Activated gamma-delta T cell (primary cell): ENCODE measurements around the gene MCM3AP.
"Not testable (repeated sequence)": the region's sequence is repeated elsewhere in the genome, so short reads cannot be mapped to it uniquely, and the experiment has no call there.

Source experiments
- DNase-seq: peaks from one replicate; lab custom pipeline; 2025; lab: John Stamatoyannopoulos, UW

MCM3AP gene

DNA sequence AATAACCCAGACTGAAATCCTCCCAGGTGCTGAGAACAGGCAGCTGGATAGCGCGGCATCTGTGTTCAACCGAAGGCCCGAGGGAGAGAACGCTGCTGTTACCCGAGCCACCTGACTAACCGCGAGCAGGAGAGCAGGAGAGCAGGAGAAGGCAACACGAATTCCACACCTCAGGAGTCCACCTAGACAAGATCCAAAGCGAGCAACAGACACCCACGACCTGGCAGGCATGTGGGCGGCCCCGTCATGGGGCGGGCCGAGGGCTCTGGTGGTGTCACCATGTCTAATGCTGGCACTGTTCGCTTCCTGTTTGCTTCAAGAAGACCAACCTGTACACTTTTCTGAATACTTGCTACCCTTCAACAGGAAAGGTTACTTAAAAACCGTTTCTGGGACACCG lies 80.2 kb downstream of the MCM3AP start:
- no peak for DNase-seq

DNA sequence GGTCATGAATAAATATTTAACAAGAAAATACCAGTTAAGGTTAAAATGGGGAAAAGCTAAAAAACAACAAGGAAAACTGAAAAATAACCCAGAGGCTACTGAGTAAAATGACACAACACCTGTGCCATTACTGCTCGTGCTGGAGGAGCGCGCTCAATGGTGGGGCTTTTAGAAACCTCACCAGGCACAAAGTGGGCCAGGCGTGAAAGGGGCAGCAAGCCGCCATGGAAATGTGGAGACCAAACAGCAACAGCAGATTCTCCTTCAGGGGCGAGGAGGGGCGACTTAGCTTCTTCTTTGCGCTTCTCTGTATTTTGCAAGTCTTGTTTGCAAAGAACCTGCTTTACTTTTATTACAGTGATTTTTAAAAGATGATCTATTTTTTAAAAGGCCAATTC lies 82.2 kb downstream of the MCM3AP start:
- no peak for DNase-seq

DNA sequence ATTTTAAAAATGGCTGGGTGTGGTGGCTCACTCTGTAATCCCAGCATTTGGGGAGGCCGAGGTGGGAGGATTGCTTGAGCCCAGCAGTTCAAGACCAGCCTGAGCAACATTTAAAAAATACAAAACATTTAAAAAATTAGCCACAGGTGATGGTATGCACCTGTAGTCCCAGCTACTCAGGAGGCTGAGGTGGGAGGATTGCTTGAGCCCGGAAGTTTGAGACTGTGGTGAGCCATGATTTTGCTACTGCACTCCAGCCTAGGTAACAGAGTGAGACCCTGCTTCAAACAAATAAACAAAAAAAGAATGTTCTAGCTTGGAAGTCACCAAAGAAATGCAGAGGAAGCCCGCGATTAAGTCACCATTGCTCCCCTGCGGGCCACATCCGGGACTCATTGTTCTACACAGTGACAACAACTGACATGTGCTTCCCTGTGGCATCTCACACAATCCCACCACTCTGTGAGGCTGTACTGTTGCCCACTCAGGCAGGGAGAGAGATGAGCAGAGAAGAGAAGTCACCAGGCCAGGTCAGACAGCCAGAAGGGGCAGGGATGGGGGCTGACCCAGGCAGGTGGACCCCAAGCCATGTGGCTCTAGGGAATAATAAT lies 82.7 kb downstream of the MCM3AP start:
- DNase-seq: no peak

DNA sequence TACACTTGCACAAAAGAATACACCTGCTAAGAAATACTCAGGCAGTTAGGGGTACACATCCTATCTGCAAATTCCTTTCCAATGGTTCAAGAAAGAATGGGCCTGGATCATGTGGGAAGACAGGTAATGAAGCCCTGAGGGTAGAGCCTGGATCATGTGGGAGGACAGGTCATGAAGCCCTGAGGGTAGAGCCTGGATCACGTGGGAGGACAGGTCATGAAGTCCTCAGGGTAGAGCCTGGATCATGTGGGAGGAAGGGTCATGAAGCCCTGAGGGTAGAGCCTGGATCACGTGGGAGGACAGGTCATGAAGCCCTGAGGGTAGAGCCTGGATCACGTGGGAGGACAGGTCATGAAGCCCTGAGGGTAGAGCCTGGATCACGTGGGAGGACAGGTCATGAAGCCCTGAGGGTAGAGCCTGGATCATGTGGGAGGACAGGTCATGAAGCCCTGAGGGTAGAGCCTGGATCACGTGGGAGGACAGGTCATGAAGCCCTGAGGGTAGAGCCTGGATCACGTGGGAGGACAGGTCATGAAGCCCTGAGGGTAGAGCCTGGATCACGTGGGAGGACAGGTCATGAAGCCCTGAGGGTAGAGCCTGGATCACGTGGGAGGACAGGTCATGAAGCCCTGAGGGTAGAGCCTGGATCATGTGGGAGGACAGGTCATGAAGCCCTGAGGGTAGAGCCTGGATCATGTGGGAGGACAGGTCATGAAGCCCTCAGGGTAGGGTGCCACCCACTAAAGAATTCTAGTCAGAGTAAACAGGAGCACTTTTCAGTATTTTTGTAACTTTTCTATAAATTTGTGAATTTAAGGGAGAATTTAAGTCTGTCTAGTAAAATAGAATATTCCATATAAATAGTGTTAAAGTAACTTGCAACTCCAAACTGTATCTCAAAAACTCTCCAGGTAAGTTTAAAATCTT lies 84.3 kb downstream of the MCM3AP start:
- not testable (repeated sequence) for DNase-seq

DNA sequence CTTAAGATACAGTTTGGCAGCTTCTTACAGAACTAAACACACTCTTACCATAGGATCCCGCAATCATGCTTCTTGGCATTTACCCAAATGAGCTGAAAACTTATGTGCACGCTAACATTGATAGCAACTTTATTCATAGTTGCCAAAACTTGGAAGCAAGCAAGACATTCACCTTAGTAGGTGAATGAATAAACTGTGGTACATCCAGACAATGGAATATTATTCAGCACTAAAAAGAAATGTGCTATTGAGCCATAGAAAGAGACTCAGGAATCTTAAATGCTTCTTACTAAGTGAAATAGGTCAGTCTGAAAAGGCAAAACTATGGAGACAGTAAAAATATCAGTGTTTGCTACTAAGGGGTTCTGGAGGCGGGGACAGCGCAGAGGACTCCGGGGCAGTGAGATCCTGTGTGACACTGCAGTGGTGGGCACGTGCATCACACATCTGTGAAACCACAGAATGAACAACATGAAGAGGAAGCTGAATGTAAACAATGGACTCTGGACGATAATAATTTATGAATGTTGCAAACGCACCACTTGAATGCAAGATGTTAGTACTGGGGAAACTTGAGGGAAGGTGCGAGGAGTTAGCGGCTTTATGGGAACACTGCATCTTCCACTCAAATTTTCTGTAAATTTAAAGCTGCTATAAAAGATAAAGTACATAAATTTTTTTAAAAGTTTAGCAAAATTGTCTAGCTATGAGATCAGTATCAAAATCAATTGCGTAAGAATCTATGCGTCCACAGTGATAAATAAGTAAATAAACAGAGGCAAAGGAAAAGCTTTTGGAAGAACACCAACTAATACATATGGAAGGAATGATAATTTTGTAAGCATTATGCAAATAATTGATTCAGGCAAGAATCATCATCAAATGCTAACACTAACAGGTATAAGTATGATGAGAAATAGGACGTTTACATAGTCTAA lies 85.7 kb downstream of the MCM3AP start:
- no peak for DNase-seq

DNA sequence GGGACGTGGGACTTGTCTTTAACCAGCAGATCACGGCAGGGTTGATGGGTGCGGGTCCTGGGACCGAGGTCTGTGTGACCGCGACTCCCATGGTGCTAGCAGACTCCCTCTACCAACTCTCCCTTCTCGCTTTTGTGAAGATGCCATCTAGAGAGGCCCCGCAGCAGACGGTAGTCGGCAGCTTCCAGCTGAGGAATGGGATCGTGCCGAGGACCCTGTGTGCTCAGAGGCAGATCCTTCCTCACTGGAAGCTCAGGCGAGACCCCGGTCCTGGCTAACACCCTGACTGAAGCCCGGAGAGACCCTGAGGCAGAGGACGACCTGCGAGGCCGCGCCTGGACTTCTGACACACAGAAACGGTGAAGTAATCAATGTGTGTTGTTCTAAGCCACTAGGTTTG lies 88.7 kb downstream of the MCM3AP start:
- DNase-seq: no peak

DNA sequence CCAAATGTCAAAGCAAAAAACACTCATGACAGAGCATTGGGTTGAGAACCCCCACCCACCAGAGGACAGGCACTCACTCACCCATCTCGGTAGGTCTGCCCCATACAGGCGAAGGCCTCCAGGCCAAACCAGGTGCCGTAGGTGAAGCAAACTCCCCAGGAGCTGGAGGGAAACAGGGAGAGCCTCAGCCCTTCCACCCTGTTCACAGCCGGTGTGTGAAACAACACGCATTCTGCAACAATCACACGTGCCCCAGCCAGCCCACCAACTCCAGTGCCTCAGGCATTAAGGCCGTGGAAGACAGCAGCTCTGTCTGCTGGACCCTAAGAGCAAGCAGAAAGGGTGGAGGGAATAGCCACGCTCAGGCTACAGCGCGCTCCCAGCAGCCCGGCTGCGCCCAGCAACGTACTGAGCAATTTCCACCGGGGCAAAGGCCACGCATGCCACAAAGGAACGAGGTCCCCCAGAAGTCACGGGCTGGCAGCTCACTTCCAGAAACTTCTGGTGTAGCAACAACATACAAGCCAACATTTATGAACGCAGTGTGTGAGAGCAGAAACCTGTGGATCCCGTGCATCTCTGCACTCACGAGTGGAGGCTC lies 89.7 kb downstream of the MCM3AP start:
- DNase-seq: no peak

DNA sequence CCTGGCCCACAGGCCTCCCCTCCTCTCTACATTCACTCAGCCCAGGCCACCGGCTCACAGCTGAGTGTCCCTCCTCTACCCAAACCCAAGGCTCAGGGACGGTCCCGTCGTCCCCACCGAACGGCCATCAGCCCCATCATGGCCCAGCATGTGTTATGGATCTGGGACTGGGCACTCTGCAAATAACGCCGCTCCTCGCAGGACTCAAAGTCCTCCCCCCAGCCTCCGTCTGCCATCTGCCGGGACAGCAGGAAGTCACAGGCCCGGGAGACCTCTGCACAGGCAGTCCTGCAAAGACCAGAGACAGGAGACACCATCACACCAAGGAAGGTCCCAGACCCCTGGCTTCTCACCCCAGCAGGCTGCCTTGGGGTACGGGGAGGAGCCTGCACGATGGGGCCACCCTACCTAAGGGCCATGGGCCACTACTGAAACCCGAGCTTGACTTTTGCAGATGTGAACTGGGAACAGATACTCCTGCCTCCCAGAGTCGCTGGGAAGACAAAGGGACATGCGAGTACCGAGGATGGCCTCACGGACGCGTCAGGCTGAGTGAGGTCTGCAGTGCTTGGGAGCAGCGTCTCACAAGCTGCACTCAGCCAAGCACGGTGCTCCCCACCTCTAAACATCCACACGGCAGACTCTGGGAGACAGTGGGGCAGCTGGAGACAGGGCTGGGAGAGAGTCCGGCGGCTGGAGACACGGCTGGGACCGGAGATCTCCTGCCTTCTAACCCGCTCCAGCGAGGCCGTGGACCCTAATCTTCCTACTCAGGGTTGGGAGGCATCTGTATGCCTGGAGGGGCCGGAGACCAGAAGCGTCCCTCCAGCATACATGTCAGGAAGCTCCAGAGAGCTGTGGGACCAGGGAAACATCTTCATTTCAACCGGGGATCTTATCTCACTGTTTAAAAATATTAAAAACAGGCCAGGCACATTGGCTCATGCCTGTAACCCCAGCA lies 90.8 kb downstream of the MCM3AP start:
- DNase-seq: no peak

DNA sequence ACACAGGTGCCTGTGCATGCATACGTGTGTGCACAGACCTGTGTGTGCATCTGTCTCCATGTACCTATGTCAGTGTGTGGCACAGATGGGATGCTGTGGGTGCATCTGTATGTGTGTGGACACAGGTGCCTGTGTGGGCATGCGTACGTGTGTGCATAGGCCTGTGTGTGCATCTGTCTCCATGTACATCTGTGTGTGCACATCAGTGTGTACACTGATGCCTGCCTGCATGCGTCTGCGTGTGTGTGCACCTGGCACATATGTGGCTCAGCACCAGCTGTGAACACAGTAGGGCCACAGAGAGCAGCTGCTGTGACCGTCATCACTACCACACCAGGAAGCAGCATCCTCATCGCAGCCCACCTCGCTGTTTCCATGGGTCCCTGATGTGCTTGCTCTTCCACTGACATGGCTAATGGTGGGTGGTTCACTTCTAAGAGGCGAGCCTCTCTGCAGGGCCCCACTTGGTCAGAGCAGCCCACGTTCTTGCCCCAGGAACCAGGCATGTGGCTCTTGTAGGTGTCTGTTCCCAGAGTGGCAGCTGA lies 91.5 kb downstream of the MCM3AP start:
- no peak for DNase-seq

DNA sequence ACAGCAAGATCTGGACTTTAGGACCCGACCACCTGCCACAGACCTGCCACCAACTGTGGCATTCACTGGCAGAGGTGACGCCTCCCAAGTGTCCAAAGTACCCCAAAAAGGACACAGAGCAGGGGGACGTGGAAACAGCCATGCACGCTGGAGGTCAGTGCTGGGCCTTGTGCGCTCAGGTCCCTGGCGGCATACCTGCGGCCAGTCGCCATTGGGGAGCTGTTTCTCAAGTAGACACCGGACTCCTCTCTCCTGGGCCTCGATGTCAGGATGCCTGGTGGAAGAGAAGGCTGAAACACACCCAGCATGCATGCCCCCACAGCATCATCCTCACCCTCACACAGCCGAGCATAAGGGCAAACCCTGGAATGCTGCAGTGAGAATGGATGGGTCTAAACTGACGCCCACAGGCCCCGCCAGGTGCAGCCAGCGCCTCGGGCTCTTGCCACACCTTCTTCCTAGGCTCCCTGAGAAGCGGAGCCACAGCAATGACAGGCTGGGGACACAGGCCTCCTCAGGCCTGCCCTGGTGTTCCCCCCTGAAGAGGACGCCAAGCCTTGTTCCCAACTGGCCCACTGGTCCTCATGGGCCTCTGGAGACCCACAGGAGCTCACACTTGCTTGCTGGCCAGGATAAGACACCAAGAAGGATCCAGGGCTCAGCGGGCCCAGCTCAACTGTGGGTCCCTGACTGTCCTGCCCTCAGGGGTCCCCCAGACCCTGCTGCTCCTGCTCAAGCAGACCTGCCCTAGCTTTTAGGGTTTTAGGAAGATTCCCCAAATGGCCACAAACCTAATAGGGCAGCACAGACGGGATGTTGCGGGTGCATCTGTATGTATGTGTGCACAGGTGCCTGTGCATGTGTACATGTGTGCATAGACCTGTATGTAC lies 93.5 kb downstream of the MCM3AP start:
- DNase-seq: no peak

DNA sequence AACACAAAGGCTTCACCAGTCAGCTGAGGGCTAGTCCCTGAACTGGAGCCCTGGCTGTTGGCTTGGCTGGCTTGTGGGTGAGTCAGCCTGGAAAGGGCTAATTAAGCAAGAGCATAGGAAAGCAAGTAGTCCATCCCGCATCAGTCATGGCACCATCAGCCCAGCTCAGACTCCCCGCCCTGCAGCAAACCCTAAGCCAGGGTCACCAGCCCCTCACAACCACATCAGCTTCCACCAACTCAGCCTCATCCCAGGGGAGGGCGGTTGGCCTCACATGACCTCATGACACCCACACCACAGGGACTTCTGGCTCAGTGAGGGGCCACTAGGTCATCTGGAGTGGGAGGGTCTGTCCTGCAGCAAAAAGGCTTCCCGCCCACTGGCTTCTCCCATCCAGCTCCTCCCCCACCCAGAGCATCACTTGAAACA lies 94.1 kb downstream of the MCM3AP start:
- DNase-seq: no peak

DNA sequence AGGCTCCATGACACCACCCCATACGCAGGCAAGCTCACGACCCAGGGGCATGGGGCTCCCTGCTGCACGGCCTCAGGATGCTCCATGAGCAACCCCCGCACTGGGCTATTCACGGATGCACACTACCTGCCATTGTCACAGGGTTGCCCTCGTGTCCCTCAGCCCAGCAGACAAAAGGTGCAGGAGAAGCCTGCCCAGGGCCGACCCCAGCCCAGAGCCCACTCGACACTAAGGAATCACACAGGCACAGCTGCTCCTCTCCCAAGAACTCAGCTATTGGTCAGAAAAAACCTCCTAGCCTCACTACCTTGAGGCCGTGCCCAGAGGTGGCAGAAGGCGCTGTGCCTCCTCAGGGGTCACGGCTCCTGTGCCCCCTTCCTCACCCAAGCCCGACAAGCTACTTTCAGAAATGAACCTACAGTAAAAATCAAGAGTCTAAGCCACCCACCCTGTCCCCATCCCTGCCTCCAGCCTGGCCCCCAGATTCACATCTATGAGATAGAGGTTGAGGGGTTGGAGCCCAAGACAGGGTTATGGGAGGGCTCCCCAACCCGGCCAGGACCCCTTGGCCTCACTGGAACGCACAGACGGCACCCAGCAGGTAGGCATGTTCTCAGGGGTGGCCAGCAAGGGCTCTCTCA lies 94.8 kb downstream of the MCM3AP start:
- DNase-seq: no peak

DNA sequence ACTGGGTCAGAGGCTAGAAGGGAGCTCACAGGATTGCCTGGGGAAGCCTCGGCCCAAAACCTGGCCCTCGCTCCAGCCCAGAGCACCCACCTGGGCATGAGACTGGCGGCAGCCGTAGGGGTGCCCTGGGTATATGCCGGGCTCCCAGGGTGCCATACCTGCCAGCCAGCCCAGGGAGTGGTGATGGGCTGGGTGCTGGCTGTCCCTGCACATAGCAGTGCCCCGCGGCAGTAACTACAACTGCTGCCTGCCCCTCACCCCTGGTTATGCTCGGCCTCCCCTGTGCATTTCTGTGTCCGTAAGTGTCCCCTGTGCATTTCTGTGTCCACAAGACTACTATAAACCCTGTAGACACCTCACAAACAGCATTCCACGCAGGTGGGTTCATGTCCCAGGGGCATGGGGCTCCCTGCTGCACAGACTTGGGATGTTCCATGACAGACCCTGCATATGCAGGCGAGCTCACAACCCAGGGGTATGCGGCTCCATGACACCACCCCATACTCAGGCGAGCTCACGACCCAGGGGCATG lies 95.4 kb downstream of the MCM3AP start:
- no peak for DNase-seq

DNA sequence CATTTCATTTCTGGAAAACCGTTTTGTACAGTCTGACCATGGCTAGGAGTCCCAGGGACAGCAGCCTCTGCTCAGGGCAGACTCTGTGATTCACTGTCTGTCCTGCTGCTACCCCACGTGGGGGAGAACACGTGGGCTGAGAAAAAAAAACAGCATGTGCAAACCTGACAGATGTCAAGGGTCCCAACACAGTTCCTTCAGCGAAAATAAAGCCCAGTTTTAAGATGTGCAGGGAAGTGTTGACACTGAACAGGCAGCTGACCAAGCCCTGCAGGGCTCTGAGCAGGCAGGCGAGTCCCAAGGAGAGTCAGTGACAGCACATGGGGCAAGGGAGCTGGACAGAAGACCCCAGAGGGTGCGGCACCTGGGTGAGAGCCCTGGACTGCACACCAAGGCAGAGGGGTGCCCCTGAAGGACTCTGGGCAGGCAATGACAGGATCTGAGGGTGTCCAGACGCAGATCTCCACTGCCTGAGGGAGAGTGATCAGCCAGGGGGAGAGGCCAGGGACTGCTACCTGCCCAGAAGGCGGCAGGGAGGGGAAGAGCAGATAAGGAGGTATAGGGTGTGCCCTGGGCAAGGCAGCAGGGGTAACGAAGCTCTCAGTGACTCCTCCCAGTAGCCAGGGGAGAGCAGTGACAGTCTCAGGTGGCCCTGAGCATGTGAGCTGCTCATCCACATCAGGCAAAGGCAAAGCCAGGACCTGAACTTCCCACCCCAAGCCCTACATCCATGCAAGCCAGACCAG lies 96.0 kb downstream of the MCM3AP start:
- DNase-seq: no peak

DNA sequence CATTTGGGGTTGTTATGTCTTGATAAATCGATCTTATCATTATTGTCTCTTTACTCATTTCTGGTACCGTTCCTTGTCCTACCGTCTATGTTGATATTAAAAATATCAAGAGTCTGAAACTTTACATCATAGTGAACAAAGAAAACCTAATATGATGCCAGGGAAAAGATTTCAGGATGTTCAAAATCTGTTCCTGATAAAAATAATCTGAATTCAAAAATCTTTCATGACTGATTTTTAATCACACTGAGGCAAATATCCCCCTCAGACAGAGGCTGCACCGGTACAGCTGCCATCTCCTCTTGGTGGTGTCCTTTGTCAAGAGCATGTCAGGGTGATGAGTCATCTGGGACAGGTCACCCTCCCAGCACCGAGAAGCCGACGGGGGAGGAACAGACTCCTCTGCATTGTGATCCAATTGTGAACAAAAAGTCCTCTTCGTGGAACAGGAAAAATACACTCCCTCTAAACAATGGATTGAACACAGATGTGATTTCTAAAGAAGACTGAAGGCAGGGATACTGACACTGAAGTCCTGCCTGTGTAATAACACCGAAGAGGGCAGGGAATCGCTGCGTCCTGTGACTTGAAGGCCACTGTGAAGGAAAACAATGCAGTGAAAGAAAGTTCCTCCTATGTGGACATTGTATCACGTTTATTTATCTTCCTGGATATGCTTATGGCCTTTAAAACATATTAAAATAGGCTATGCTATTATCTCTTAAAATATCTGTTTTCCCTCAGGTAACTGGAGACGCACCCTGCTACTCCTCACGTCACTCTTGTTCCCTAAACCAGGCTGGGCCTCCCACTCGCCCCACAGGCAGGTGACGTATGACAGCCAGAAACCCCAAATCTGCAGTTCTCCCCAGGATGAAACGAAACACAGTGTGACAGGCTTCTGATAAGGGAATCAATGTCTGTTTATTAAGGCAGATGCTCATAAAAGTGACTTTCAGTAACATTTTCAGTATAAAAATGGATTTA lies 96.9 kb downstream of the MCM3AP start:
- DNase-seq: no peak

DNA sequence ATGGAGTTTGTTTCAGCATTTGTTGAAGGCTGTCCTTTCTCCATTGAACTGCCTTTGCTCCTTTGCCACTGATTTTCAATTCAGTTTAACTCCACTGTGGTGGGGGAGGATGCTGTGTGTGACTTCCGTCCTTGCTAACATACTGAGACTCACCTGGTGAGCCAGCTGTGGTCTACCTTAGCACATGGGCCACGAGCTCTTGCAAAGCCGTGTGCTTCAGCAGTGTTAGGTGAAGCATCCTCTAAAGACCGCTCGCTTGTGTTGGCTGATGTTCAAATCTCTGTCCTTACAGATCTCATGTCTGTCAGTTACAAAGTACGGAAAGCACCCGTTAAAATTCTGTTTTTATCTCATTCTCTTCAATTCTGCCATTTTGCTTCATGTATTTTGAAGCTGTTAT lies 97.6 kb downstream of the MCM3AP start:
- DNase-seq: no peak

DNA sequence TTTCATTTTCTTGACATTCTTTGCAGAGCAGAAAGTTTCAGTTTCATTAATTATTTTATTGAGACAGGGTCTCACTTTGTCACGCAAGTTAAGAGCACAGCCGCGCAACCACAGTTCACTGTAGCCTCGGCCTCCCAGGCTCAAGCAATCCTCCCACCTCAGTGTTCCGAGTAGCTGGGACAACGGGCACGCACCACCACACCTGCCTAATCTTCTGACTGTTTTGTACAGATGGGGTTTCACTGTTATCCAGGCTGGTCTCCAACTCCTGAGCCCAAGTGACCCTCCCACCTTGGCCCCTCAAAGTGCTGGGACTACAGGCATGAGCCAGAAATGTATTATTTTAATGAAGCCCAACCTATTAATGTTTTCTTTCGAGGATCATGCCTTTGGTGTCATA lies 98.2 kb downstream of the MCM3AP start:
- DNase-seq: no peak
